HepG2 (cell line): ENCODE measurements around the gene GNG12. TPM values are rescaled to one million over a fixed set of nuclear protein-coding genes. Genes with fewer than 3 reads are reported as not detected.

Source experiments
- ATM ChIP-seq: fragments of 450-650 bp; IDR thresholded peaks from 2 replicates; pipeline ENCODE4 v1.7.1; 2017; ENCODE audit warnings: mild to moderate bottlenecking, borderline replicate concordance
- DR1 ChIP-seq: sonication (generic); formaldehyde crosslinking; IDR thresholded peaks from 2 replicates; pipeline ENCODE4 v1.8.0; 2021; ENCODE audit warnings: mild to moderate bottlenecking, missing genetic modification reagents, inconsistent platforms
- FOXM1 ChIP-seq: sonication (generic); formaldehyde crosslinking; IDR thresholded peaks from 2 replicates; pipeline ENCODE4 v1.5.0; 2020; ENCODE audit warnings: missing genetic modification reagents
- GATAD2A ChIP-seq: IDR thresholded peaks from 2 replicates; pipeline ENCODE4 v1.6.1; 2016
- GZF1 ChIP-seq: sonication (generic); formaldehyde crosslinking; IDR thresholded peaks from 2 replicates; pipeline ENCODE4 v1.5.1; 2020; ENCODE audit warnings: mild to moderate bottlenecking, missing genetic modification reagents
- HNF4A ChIP-seq: sonication (generic); formaldehyde crosslinking; IDR thresholded peaks from 2 replicates; pipeline ENCODE4 v1.4.0; 2020; ENCODE audit warnings: missing genetic modification reagents
- KMT2B ChIP-seq: IDR thresholded peaks from 2 replicates; pipeline ENCODE4 v1.6.1; 2016; ENCODE audit warnings: missing genetic modification reagents, missing compliant biosample characterization
- NCOA2 ChIP-seq: sonication (generic); formaldehyde crosslinking; IDR thresholded peaks from 2 replicates; pipeline ENCODE4 v1.8.0; 2022; ENCODE audit warnings: inconsistent platforms
- POLR2A ChIP-seq, 2 experiments: IDR thresholded peaks; 2 replicates each; pipeline ENCODE4 v1.6.1; 2011; ENCODE audit warnings: low read depth in 2 of 2, low read length in 2 of 2, mild to moderate bottlenecking in 1 of 2, moderate library complexity in 1 of 2; ENCODE audit not compliant: insufficient read depth in 1 of 2
- PRPF4 ChIP-seq: fragments of 200-400 bp; formaldehyde crosslinking; IDR thresholded peaks from 2 replicates; pipeline ENCODE4 v1.6.1; 2016; ENCODE audit warnings: low read length, low read depth; ENCODE audit not compliant: poor library complexity, severe bottlenecking
- RARA ChIP-seq: IDR thresholded peaks from 2 replicates; pipeline ENCODE4 v1.6.1; 2016; ENCODE audit warnings: missing genetic modification reagents, missing compliant biosample characterization
- RBM22 ChIP-seq: fragments of 200-400 bp; formaldehyde crosslinking; optimal IDR thresholded peaks from 2 replicates; pipeline ENCODE3; 2017; ENCODE audit warnings: mild to moderate bottlenecking, low read length, moderate library complexity
- RBM39 ChIP-seq: fragments of 200-400 bp; formaldehyde crosslinking; IDR thresholded peaks from one replicate; pipeline ENCODE4 v1.6.1; 2018; ENCODE audit warnings: antibody characterized with exemption, mild to moderate bottlenecking, low read depth, low read length; ENCODE audit not compliant: poor library complexity, severe bottlenecking
- SMYD3 ChIP-seq: sonication (generic); formaldehyde crosslinking; IDR thresholded peaks from 2 replicates; pipeline ENCODE4 v1.8.1; 2023; ENCODE audit warnings: mild to moderate bottlenecking, missing genetic modification reagents
- SRSF4 ChIP-seq: fragments of 200-400 bp; formaldehyde crosslinking; IDR thresholded peaks from one replicate; pipeline ENCODE4 v1.6.1; 2018; ENCODE audit warnings: mild to moderate bottlenecking, low read depth, low read length, moderate library complexity; ENCODE audit not compliant: poor library complexity, severe bottlenecking
- U2AF2 ChIP-seq: fragments of 200-400 bp; formaldehyde crosslinking; IDR thresholded peaks from 2 replicates; pipeline ENCODE4 v1.6.1; 2017; ENCODE audit warnings: low read depth, mild to moderate bottlenecking, low read length
- ZEB1 ChIP-seq: IDR thresholded peaks from 2 replicates; pipeline ENCODE4 v1.6.1; 2012; ENCODE audit warnings: mild to moderate bottlenecking, low read depth, inconsistent platforms; ENCODE audit not compliant: insufficient replicate concordance
- ZNF205 ChIP-seq: IDR thresholded peaks from 2 replicates; pipeline ENCODE4 v1.6.1; 2018; ENCODE audit warnings: missing biosample characterization, missing genetic modification reagents
- ZNF333 ChIP-seq: sonication (generic); formaldehyde crosslinking; IDR thresholded peaks from 2 replicates; pipeline ENCODE4 v1.4.0; 2020; ENCODE audit warnings: mild to moderate bottlenecking, missing genetic modification reagents, borderline replicate concordance
- polyA plus RNA-seq, 8 experiments: library from polyadenylated mRNA; depleted of rRNA in 3 of 8; stranded (reverse) in 7 of 8; unstranded in 1 of 8; fragments of >200 nt; fragmentation: Illumina TruSeq in 4 of 8; extraction: Trizol in 4 of 8; gene quantifications; 2 replicates each; pipeline versions ENCODE4 v1.2.1 to v1.2.3, GENCODE V29; 2011 to 2016; ENCODE audit warnings: low read depth in 4 of 8, missing spikeins in 1 of 8, mixed read lengths in 1 of 8; ENCODE audit not compliant: insufficient read depth in 1 of 8
- total RNA-seq, 5 experiments: library from RNA; depleted of rRNA; stranded (reverse); fragments of >200 nt; fragmentation: Illumina TruSeq; extraction: Trizol; gene quantifications; 2 replicates each; pipeline ENCODE4 v1.2.3, GENCODE V29; 2016; ENCODE audit warnings: low read depth in 1 of 5
- TF ChIP-seq, protein P1 (sequence below): fragments of 450-650 bp; IDR thresholded peaks from 2 replicates; pipeline ENCODE4 v1.6.1; 2016
- TF ChIP-seq, protein P2 (sequence below): sonication (generic); formaldehyde crosslinking; IDR thresholded peaks from 2 replicates; pipeline ENCODE4 v1.8.1; 2022; ENCODE audit warnings: mild to moderate bottlenecking, missing genetic modification reagents
- TF ChIP-seq, protein P3 (sequence below): sonication (generic); formaldehyde crosslinking; IDR thresholded peaks from 2 replicates; pipeline ENCODE4 v1.5.0; 2020; ENCODE audit warnings: mild to moderate bottlenecking, missing genetic modification reagents
- TF ChIP-seq, protein P4 (sequence below): sonication (generic); formaldehyde crosslinking; IDR thresholded peaks from 2 replicates; pipeline ENCODE4 v1.8.0; 2022; ENCODE audit warnings: mild to moderate bottlenecking, missing genetic modification reagents, borderline replicate concordance
- TF ChIP-seq, protein P5 (sequence below): sonication (generic); formaldehyde crosslinking; IDR thresholded peaks from 2 replicates; pipeline ENCODE4 v1.4.0; 2020; ENCODE audit warnings: missing genetic modification reagents

GNG12 gene
- total and polyA plus RNA-seq, 2 of the 13 experiments (the other 11 are each of a cell fraction or from before 2014, with no cell fraction given): 0.11 TPM

DNA sequence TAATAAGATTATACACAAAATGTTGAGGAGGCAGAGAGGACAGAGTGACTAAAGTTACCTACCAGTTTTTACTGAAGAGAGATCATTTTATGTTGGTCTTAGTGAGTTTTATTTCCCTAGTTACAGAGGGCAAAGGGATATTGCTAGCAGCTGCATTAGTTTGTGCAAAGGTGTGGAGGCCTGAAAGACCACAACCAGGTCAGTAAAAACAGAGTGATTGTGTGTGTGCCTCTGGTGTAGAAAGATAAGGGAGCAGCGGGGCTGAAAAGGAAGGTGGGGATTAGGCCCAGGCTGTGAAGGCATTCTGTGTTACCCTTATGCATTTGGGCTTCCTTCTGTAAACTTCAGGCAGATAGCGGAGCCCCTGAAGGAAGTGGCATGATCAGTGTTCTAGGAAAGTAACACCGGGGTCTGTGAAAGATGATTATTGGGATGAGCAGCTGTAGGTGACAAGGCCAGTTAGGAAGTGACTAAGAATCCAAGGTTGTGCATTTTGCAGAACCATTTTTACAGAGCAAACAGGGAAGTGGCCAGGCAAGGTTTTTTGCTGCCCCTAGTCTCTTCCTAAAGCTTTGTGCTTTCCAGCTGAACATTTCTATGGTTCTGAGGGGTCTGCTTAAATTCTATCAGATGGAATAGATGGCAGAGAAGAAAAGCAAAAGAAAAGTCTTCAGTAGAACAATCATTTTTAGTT is 144.6 kb downstream of the GNG12 start (continued):
- TF ChIP-seq ATM (no peak), GZF1 (CRISPR knock-in tag) (no peak), RARA (CRISPR knock-in tag) (no peak), ZEB1 (no peak), PRPF4 (no peak), DR1 (no peak), RBM39 (no peak), GATAD2A (CRISPR knock-in tag) (no peak), SMYD3 (CRISPR knock-in tag) (0 out of 2 replicates have a peak, but pooled peaks have one; percentile 13), RBM22 (peak; percentile 99), KMT2B (CRISPR knock-in tag) (no peak), SRSF4 (peak; percentile 76), U2AF2 (no peak), ZNF205 (no peak), NCOA2 (CRISPR knock-in tag) (no peak), POLR2A (IDR thresholded peaks at IDR 0.05; ENCODE audit: insufficient read depth in 1 of 2, low read depth in 2 of 2, low read length in 2 of 2) (peak; percentile 56 to 84; a peak in 2 of 4 replicates), ZNF333 (CRISPR knock-in tag) (no peak), FOXM1 (CRISPR knock-in tag) (no peak), HNF4A (CRISPR knock-in tag) (no peak)
- TF ChIP-seq, protein P1, sequence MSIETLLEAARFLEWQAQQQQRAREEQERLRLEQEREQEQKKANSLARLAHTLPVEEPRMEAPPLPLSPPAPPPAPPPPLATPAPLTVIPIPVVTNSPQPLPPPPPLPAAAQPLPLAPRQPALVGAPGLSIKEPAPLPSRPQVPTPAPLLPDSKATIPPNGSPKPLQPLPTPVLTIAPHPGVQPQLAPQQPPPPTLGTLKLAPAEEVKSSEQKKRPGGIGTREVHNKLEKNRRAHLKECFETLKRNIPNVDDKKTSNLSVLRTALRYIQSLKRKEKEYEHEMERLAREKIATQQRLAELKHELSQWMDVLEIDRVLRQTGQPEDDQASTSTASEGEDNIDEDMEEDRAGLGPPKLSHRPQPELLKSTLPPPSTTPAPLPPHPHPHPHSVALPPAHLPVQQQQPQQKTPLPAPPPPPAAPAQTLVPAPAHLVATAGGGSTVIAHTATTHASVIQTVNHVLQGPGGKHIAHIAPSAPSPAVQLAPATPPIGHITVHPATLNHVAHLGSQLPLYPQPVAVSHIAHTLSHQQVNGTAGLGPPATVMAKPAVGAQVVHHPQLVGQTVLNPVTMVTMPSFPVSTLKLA: no peak
- TF ChIP-seq, protein P2, sequence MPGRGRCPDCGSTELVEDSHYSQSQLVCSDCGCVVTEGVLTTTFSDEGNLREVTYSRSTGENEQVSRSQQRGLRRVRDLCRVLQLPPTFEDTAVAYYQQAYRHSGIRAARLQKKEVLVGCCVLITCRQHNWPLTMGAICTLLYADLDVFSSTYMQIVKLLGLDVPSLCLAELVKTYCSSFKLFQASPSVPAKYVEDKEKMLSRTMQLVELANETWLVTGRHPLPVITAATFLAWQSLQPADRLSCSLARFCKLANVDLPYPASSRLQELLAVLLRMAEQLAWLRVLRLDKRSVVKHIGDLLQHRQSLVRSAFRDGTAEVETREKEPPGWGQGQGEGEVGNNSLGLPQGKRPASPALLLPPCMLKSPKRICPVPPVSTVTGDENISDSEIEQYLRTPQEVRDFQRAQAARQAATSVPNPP (CRISPR knock-in tag): no peak
- TF ChIP-seq, protein P3, sequence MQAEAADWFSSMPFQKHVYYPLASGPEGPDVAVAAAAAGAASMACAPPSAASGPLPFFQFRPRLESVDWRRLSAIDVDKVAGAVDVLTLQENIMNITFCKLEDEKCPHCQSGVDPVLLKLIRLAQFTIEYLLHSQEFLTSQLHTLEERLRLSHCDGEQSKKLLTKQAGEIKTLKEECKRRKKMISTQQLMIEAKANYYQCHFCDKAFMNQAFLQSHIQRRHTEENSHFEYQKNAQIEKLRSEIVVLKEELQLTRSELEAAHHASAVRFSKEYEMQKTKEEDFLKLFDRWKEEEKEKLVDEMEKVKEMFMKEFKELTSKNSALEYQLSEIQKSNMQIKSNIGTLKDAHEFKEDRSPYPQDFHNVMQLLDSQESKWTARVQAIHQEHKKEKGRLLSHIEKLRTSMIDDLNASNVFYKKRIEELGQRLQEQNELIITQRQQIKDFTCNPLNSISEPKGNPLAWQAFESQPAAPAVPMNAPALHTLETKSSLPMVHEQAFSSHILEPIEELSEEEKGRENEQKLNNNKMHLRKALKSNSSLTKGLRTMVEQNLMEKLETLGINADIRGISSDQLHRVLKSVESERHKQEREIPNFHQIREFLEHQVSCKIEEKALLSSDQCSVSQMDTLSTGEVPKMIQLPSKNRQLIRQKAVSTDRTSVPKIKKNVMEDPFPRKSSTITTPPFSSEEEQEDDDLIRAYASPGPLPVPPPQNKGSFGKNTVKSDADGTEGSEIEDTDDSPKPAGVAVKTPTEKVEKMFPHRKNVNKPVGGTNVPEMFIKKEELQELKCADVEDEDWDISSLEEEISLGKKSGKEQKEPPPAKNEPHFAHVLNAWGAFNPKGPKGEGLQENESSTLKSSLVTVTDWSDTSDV (CRISPR knock-in tag): no peak
- TF ChIP-seq, protein P4, sequence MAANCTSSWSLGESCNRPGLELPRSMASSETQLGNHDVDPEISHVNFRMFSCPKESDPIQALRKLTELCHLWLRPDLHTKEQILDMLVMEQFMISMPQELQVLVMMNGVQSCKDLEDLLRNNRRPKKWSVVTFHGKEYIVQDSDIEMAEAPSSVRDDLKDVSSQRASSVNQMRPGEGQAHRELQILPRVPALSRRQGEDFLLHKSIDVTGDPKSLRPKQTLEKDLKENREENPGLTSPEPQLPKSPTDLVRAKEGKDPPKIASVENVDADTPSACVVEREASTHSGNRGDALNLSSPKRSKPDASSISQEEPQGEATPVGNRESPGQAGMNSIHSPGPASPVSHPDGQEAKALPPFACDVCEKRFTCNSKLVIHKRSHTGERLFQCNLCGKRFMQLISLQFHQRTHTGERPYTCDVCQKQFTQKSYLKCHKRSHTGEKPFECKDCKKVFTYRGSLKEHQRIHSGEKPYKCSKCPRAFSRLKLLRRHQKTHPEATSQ: no peak
- TF ChIP-seq, protein P5, sequence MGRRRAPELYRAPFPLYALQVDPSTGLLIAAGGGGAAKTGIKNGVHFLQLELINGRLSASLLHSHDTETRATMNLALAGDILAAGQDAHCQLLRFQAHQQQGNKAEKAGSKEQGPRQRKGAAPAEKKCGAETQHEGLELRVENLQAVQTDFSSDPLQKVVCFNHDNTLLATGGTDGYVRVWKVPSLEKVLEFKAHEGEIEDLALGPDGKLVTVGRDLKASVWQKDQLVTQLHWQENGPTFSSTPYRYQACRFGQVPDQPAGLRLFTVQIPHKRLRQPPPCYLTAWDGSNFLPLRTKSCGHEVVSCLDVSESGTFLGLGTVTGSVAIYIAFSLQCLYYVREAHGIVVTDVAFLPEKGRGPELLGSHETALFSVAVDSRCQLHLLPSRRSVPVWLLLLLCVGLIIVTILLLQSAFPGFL (CRISPR knock-in tag): no peak
